ENCODE results near the gene THAP7. TPM values are rescaled to one million over a fixed set of nuclear protein-coding genes. Genes with fewer than 3 reads are reported as not detected.
A peak's percentile ranks its signal among the peaks of the same experiment; 100 is the strongest.

The THAP7 gene
- total and polyA plus RNA-seq, 9 of the 15 experiments (the other 6 are each of a cell fraction or from before 2014, with no cell fraction given), result 7.9 to 263 (median 84.1) TPM

DNA sequence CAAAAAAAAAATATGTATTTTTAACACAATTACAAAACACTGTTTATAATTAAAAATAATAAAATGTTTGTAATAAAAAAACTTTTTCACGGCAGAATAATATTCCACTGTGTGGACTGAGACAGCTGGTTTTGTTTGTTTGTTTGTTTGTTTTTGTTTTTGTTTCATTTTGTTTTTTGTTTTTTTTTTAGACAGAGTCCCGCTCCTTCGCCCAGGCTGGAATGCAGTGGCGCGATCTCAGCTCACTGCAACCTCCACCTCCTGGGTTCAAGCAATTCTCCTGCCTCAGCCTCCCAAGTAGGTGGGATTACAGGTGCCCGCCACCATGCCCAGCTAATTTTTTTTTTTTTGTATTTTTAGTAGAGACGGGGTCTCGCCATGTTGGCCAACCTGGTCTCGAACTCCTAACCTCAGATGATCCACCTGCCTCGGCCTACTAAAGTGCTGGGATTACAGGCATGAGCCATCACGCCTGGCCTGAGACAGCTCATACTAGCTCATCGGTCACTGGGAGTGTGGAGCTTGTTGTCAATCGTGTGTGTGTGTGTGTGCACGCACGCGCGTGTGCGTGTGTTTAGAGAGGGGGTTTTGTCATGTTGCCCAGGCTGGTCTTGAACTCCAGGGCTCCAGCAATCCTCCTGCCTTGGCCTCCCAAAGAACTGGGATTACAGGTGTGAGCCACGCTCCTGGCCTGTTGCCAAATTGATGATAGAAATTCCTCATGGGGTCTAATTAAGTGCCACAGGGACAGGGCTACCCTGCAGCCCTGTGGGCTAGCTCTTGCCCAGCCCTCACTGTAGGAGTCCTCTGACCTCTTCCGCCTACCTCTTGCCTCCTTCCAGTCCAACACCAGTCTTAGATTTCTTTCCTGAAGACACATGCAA lies 42.1 kb downstream of the THAP7 start (continued):
- TF ChIP-seq USF2 (CRISPR knock-in tag; IDR thresholded peaks at IDR 0.05) (no peak), HIVEP1 (CRISPR knock-in tag; IDR thresholded peaks at IDR 0.05) (no peak), MIER1 (IDR thresholded peaks at IDR 0.05; ENCODE audit: low read depth) (0 out of 2 replicates have a peak, but pooled peaks have one; percentile 55), ZNF76 (CRISPR knock-in tag; IDR thresholded peaks at IDR 0.05; ENCODE audit: borderline replicate concordance) (no peak), FOXM1 (IDR thresholded peaks at IDR 0.05; ENCODE audit: low read depth) (0 out of 2 replicates have a peak, but pooled peaks have one; percentile 12), FOXM1 (CRISPR knock-in tag; IDR thresholded peaks at IDR 0.05; ENCODE audit: low read depth) (no peak), ZNF586 (CRISPR knock-in tag; conservative IDR thresholded peaks at IDR 0.05) (no peak), KLF13 (tag; IDR thresholded peaks at IDR 0.05; ENCODE audit: borderline replicate concordance, low read depth) (no peak), NEUROD1 (IDR thresholded peaks at IDR 0.05; ENCODE audit: borderline replicate concordance, low read depth, low read length, partially characterized antibody) (peak; percentile 15), GABPA (tag; conservative IDR thresholded peaks at IDR 0.05; ENCODE audit: low read depth) (no peak), TAF15 (IDR thresholded peaks at IDR 0.05; ENCODE audit: low read depth, low read length) (no peak), GTF2F1 (IDR thresholded peaks at IDR 0.05; ENCODE audit: low read depth, low read length) (no peak), JUND (IDR thresholded peaks at IDR 0.05; ENCODE audit: borderline replicate concordance, low read depth, low read length) (no peak), JUND (tag; IDR thresholded peaks at IDR 0.05; ENCODE audit: borderline replicate concordance, low read depth, low read length) (no peak), ZKSCAN3 (CRISPR knock-in tag; IDR thresholded peaks at IDR 0.05) (peak; percentile 70; the same call in 1 of the 2 replicates), MAFF (IDR thresholded peaks at IDR 0.05; ENCODE audit: low read length) (no peak)
- TF ChIP-seq, protein P1, sequence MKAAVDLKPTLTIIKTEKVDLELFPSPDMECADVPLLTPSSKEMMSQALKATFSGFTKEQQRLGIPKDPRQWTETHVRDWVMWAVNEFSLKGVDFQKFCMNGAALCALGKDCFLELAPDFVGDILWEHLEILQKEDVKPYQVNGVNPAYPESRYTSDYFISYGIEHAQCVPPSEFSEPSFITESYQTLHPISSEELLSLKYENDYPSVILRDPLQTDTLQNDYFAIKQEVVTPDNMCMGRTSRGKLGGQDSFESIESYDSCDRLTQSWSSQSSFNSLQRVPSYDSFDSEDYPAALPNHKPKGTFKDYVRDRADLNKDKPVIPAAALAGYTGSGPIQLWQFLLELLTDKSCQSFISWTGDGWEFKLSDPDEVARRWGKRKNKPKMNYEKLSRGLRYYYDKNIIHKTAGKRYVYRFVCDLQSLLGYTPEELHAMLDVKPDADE (conservative IDR thresholded peaks at IDR 0.05; ENCODE audit: control insufficient read depth, low read depth, low read length), result no peak
